Panc1 (cell line): Measurements from ENCODE around the gene ENOX2.

ENCODE experiments used
- CTCF ChIP-seq: fragments of 450-650 bp; IDR thresholded peaks from 2 replicates; pipeline ENCODE4 v1.5.1; 2017; ENCODE audit warnings: mild to moderate bottlenecking
- POLR2AphosphoS5 ChIP-seq: IDR thresholded peaks from 2 replicates; pipeline ENCODE4 v1.6.1; 2012; ENCODE audit warnings: mild to moderate bottlenecking, low read depth, low read length, moderate library complexity
- REST ChIP-seq, 2 experiments: IDR thresholded peaks; 2 replicates each; pipeline ENCODE4 v1.6.1; 2011 to 2012; ENCODE audit warnings: low read depth in 2 of 2, control low read depth in 1 of 2, low read length in 1 of 2, mild to moderate bottlenecking in 1 of 2, moderate library complexity in 1 of 2; ENCODE audit not compliant: insufficient read depth in 1 of 2
- SIN3A ChIP-seq: IDR thresholded peaks from 2 replicates; pipeline ENCODE4 v1.6.1; 2012; ENCODE audit warnings: low read depth, mild to moderate bottlenecking, low read length, moderate library complexity, borderline replicate concordance; ENCODE audit not compliant: insufficient read depth
- TCF7L2 ChIP-seq: IDR thresholded peaks from 2 replicates; pipeline ENCODE4 v1.6.1; 2011; ENCODE audit warnings: mild to moderate bottlenecking, low read depth, low read length, inconsistent platforms

- TF ChIP-seq POLR2AphosphoS5 (no peak), TCF7L2 (no peak), CTCF (no peak), REST (IDR thresholded peaks at IDR 0.05; ENCODE audit: insufficient read depth in 1 of 2, low read depth in 2 of 2, low read length in 1 of 2) (no peak), SIN3A (no peak)
Measured at GRCh38 chrX:130746077-130746476, 156.9 kb downstream of the ENOX2 start.
